Neural progenitor cell (in vitro differentiated cells): ENCODE results near the gene KCNK1.
"Not testable (repeated sequence)": the region's sequence is repeated elsewhere in the genome, so short reads cannot be mapped to it uniquely, and the experiment has no call there.

Source experiments
- CTCF ChIP-seq: fragments of 200-600 bp; sonication (generic); IDR thresholded peaks from 2 replicates; pipeline ENCODE4 v1.5.1; 2017; ENCODE audit warnings: antibody characterized with exemption, mild to moderate bottlenecking
- EZH2phosphoT487 ChIP-seq: fragments of 200-600 bp; sonication (generic); IDR thresholded peaks from 2 replicates; pipeline ENCODE4 v1.6.1; 2017; ENCODE audit warnings: antibody characterized with exemption

- TF ChIP-seq EZH2phosphoT487, CTCF: not testable (repeated sequence)
Measured at GRCh38 chr1:233611363-233611762, 2.5 kb upstream of the KCNK1 start.
